Measurements from ENCODE around the gene AIRE. TPM values are rescaled to one million over a fixed set of nuclear protein-coding genes. Genes with fewer than 3 reads are reported as not detected.

The AIRE gene
- total and polyA plus RNA-seq, 8 donors, result 0.18 to 0.87 TPM; not detected in 6

- TF ChIP-seq POLR2AphosphoS5 (IDR thresholded peaks at IDR 0.05), result no peak
- TF ChIP-seq POLR2A (IDR thresholded peaks at IDR 0.05), result no peak
- 66 to 82% (median 75%) methylated on average over 11 of the region's 11 CpGs for WGBS, 5 donors
- Histone ChIP-seq H3K4me1 (peaks cover 4 to 11% (median 10%) of the 10 kb centered on the region in 4 donors), H3K27ac (no peak overlapping the region), H3K4me3 (no peak overlapping the region), H3K36me3 (no peaks in the 10 kb centered on the region), H3K9me3 (no peaks in the 10 kb centered on the region), H3K27me3 (peaks cover 0 to 44% (median 21%) of the 10 kb centered on the region in 3 donors)
- intact Hi-C loops (cut with DNase I; ENCODE audit: low total_unique reads), result no loop called here
- DNase-seq, result peak in 1 of 2 donors; percentile 20
These were observed 1.7 kb upstream of the AIRE start for GRCh38 chr21:44283948-44284347.

GRCh38 chr21:44286086-44286715, 525 bp downstream of the AIRE start:
- 45 to 80% (median 53%) methylated on average over 3 to 21 of the region's 21 CpGs for WGBS, 5 donors
- Histone ChIP-seq H3K4me3 (peak overlapping the region in 3 of 4 donors; percentile 8 to 25 (median 23)), H3K36me3 (no peaks in the 10 kb centered on the region), H3K4me1 (peaks cover 4 to 11% (median 10%) of the 10 kb centered on the region in 4 donors), H3K9me3 (no peaks in the 10 kb centered on the region), H3K27ac (no peak overlapping the region), H3K27me3 (peaks cover 0 to 44% (median 21%) of the 10 kb centered on the region in 3 donors)
- DNase-seq, result no peak
- intact Hi-C loops (cut with DNase I; ENCODE audit: low total_unique reads), result no loop called here
- TF ChIP-seq POLR2A (IDR thresholded peaks at IDR 0.05), result no peak
- TF ChIP-seq CTCF (IDR thresholded peaks at IDR 0.05), result no peak
- TF ChIP-seq POLR2AphosphoS5 (IDR thresholded peaks at IDR 0.05), result no peak
- TF ChIP-seq EP300 (IDR thresholded peaks at IDR 0.05), result no peak

GRCh38 chr21:44286716-44287632, 1.3 kb downstream of the AIRE start:
- TF ChIP-seq POLR2AphosphoS5 (IDR thresholded peaks at IDR 0.05) (no peak), EP300 (IDR thresholded peaks at IDR 0.05) (no peak), CTCF (IDR thresholded peaks at IDR 0.05) (no peak), POLR2A (IDR thresholded peaks at IDR 0.05) (no peak)
- H3K27me3 ChIP-seq, result peaks cover 0 to 44% (median 21%) of the 10 kb centered on the region in 3 donors
- H3K9me3 ChIP-seq, result no peaks in the 10 kb centered on the region
- no peak for DNase-seq
- WGBS, 5 donors, result 57 to 77% (median 67%) methylated on average over 18 to 31 of the region's 31 CpGs
- H3K27ac ChIP-seq, result no peak overlapping the region
- no peak overlapping the region for H3K4me3 ChIP-seq
- intact Hi-C loops (cut with DNase I; ENCODE audit: low total_unique reads), result no loop called here
- H3K4me1 ChIP-seq, result peaks cover 4 to 11% (median 10%) of the 10 kb centered on the region in 4 donors
- no peaks in the 10 kb centered on the region for H3K36me3 ChIP-seq

- Histone ChIP-seq H3K9me3 (no peaks in the 10 kb centered on the region), H3K4me1 (peaks cover 4 to 11% (median 10%) of the 10 kb centered on the region in 4 donors), H3K4me3 (no peak overlapping the region), H3K27me3 (peaks cover 0 to 57% (median 21%) of the 10 kb centered on the region in 3 donors), H3K27ac (no peak overlapping the region), H3K36me3 (no peaks in the 10 kb centered on the region)
- WGBS, 5 donors, result 81 to 93% (median 87%) methylated on average over 13 to 23 of the region's 23 CpGs
- intact Hi-C loops (cut with DNase I; ENCODE audit: low total_unique reads), result no loop called here
- TF ChIP-seq CTCF (IDR thresholded peaks at IDR 0.05), result no peak
- no peak for TF ChIP-seq POLR2A (IDR thresholded peaks at IDR 0.05)
- no peak for TF ChIP-seq EP300 (IDR thresholded peaks at IDR 0.05)
- TF ChIP-seq POLR2AphosphoS5 (IDR thresholded peaks at IDR 0.05), result no peak
- DNase-seq, result no peak
These were observed 2.8 kb downstream of the AIRE start for GRCh38 chr21:44288251-44289110.
